GM23338 (cell line): Measurements from ENCODE around the gene ZMYND8. TPM values are rescaled to one million over a fixed set of nuclear protein-coding genes. Genes with fewer than 3 reads are reported as not detected.

Source experiments
- ATAC-seq: fragments of 200-7000 bp; cut with Tn5 transposase; 3 replicates; pipeline ENCODE4 v1.9.1; 2020
- DNase-seq: peaks from one replicate; pipeline ENCODE4 v3.0.0-alpha.2; 2015; ENCODE audit warnings: low spot score
- H2AFZ ChIP-seq: fragments of 200-600 bp; sonication (generic); 2 replicates; pipeline ENCODE4 v1.8.0; 2016; ENCODE audit warnings: antibody characterized with exemption, mild to moderate bottlenecking, moderate library complexity
- H3F3A ChIP-seq: fragments of 200-600 bp; sonication (generic); replicated peaks from 2 replicates; pipeline ENCODE4 v1.8.0; 2017; ENCODE audit warnings: antibody characterized with exemption, mixed run types, low read depth
- H3K27ac ChIP-seq: fragments of 200-600 bp; sonication (generic); 2 replicates; pipeline ENCODE4 v1.6.1; 2016; ENCODE audit warnings: low read depth
- H3K27me3 ChIP-seq: fragments of 200-600 bp; sonication (generic); 2 replicates; pipeline ENCODE4 v1.8.0; 2016; ENCODE audit warnings: mild to moderate bottlenecking, mixed run types, moderate library complexity; ENCODE audit not compliant: insufficient read depth
- H3K36me3 ChIP-seq: fragments of 200-600 bp; sonication (generic); 2 replicates; pipeline ENCODE4 v1.8.0; 2016; ENCODE audit warnings: mild to moderate bottlenecking; ENCODE audit not compliant: insufficient read depth
- H3K4me1 ChIP-seq: fragments of 200-600 bp; sonication (generic); 2 replicates; pipeline ENCODE4 v1.8.0; 2016; ENCODE audit warnings: mild to moderate bottlenecking, moderate library complexity; ENCODE audit not compliant: insufficient read depth
- H3K4me2 ChIP-seq: fragments of 200-600 bp; sonication (generic); 2 replicates; pipeline ENCODE4 v1.7.1; 2017; ENCODE audit warnings: mixed run types
- H3K4me3 ChIP-seq: fragments of 200-600 bp; sonication (generic); 2 replicates; pipeline ENCODE4 v1.6.1; 2016; ENCODE audit warnings: mixed run types
- H3K79me2 ChIP-seq: fragments of 200-600 bp; sonication (generic); replicated peaks from 2 replicates; pipeline ENCODE4 v1.8.0; 2017; ENCODE audit warnings: mild to moderate bottlenecking; ENCODE audit not compliant: insufficient read depth
- H3K9me2 ChIP-seq: fragments of 200-600 bp; sonication (generic); 2 replicates; pipeline ENCODE4 v1.8.0; 2017; ENCODE audit not compliant: insufficient read depth
- H4K20me1 ChIP-seq: fragments of 200-600 bp; sonication (generic); replicated peaks from 2 replicates; pipeline ENCODE4 v1.8.0; 2017; ENCODE audit warnings: mild to moderate bottlenecking; ENCODE audit not compliant: insufficient read depth
- H3K27ac Mint-ChIP-seq: 2 replicates; pipeline ENCODE4 v1.8.0; 2020; ENCODE audit warnings: inconsistent platforms, mild to moderate bottlenecking, moderate library complexity, mixed read lengths
- H3K27me3 Mint-ChIP-seq: 3 replicates; pipeline ENCODE4 v1.8.0; 2022; ENCODE audit warnings: low read depth, mild to moderate bottlenecking, moderate library complexity, mixed read lengths, inconsistent platforms; ENCODE audit not compliant: insufficient read depth, poor library complexity
- H3K36me3 Mint-ChIP-seq: 3 replicates; pipeline ENCODE4 v1.8.0; 2021; ENCODE audit warnings: low read depth, mild to moderate bottlenecking, inconsistent platforms, moderate library complexity, mixed read lengths
- H3K4me1 Mint-ChIP-seq: 3 replicates; pipeline ENCODE4 v1.8.0; 2020; ENCODE audit warnings: mild to moderate bottlenecking, inconsistent platforms, mixed read lengths
- H3K4me3 Mint-ChIP-seq: 3 replicates; pipeline ENCODE4 v1.8.0; 2021; ENCODE audit warnings: moderate library complexity, mild to moderate bottlenecking, inconsistent platforms, mixed read lengths
- H3K9me3 Mint-ChIP-seq: 3 replicates; pipeline ENCODE4 v1.8.0; 2020; ENCODE audit warnings: moderate library complexity, mild to moderate bottlenecking, inconsistent platforms, mixed read lengths
- CREB1 ChIP-seq: fragments of 250-450 bp; sonication (Bioruptor Pico); IDR thresholded peaks from 2 replicates; pipeline ENCODE4 v1.5.0; 2020; ENCODE audit warnings: low read depth, mild to moderate bottlenecking, moderate library complexity
- ETS1 ChIP-seq: IDR thresholded peaks from 2 replicates; pipeline ENCODE4 v1.6.1; 2016; ENCODE audit warnings: antibody characterized with exemption
- EZH2 ChIP-seq: fragments of 200-600 bp; sonication (generic); IDR thresholded peaks from one replicate; pipeline ENCODE4 v1.8.0; 2017; ENCODE audit warnings: antibody characterized with exemption, mild to moderate bottlenecking, low read depth; ENCODE audit not compliant: unreplicated experiment
- EZH2phosphoT487 ChIP-seq: fragments of 200-600 bp; sonication (generic); IDR thresholded peaks from one replicate; pipeline ENCODE4 v1.8.1; 2018; ENCODE audit warnings: antibody characterized with exemption; ENCODE audit not compliant: unreplicated experiment
- JUNB ChIP-seq: IDR thresholded peaks from one replicate; pipeline ENCODE4 v1.6.1; 2016; ENCODE audit warnings: antibody characterized with exemption; ENCODE audit not compliant: unreplicated experiment
- NANOG ChIP-seq: IDR thresholded peaks from 2 replicates; pipeline ENCODE4 v1.6.1; 2016; ENCODE audit warnings: antibody characterized with exemption, borderline replicate concordance
- POLR2AphosphoS5 ChIP-seq: IDR thresholded peaks from 2 replicates; pipeline ENCODE4 v1.6.1; 2016; ENCODE audit warnings: antibody characterized with exemption, low read depth
- REST ChIP-seq: IDR thresholded peaks from one replicate; pipeline ENCODE4 v1.6.1; 2018; ENCODE audit warnings: antibody characterized with exemption; ENCODE audit not compliant: unreplicated experiment
- STAT1 ChIP-seq: IDR thresholded peaks from one replicate; pipeline ENCODE4 v1.6.1; 2016; ENCODE audit warnings: antibody characterized with exemption; ENCODE audit not compliant: unreplicated experiment
- ZNF114 ChIP-seq: fragments of 250-450 bp; sonication (Bioruptor Pico); IDR thresholded peaks from 2 replicates; pipeline ENCODE4 v1.5.0; 2020; ENCODE audit warnings: mild to moderate bottlenecking, moderate library complexity
- ZNF331 ChIP-seq: fragments of 250-450 bp; sonication (Bioruptor Pico); IDR thresholded peaks from 2 replicates; pipeline ENCODE4 v1.5.0; 2020; ENCODE audit warnings: low read depth, mild to moderate bottlenecking, moderate library complexity
- ZNF462 ChIP-seq: fragments of 250-450 bp; sonication (Bioruptor Pico); IDR thresholded peaks from 2 replicates; pipeline ENCODE4 v1.5.0; 2020; ENCODE audit warnings: mild to moderate bottlenecking, moderate library complexity
- polyA plus RNA-seq: library from polyadenylated mRNA; unstranded; fragments of >200 nt; fragmentation: Nextera tagmentation; extraction: Ambion mirVana; gene quantifications from 2 replicates; pipeline ENCODE4 v1.2.1, GENCODE V29; 2016
- total RNA-seq: library from RNA; depleted of rRNA; stranded (reverse); fragments of >200 nt; shearing (Covaris generic); gene quantifications from 2 replicates; pipeline ENCODE4 v1.2.3, GENCODE V29; 2014
- TF ChIP-seq, protein P1 (sequence below), 2 experiments: fragments of 200-600 bp in 1 of 2; sonication (generic) in 1 of 2; conservative IDR thresholded peaks; 2 replicates each; pipeline versions ENCODE4 v1.5.1 to v1.6.1; 2016 to 2017; ENCODE audit warnings: antibody characterized with exemption in 2 of 2, low read depth in 2 of 2, mild to moderate bottlenecking in 2 of 2, moderate library complexity in 1 of 2

Gene ZMYND8
- total and polyA plus RNA-seq, 2 experiments from 2014 or later = 70.9 to 128 TPM

DNA sequence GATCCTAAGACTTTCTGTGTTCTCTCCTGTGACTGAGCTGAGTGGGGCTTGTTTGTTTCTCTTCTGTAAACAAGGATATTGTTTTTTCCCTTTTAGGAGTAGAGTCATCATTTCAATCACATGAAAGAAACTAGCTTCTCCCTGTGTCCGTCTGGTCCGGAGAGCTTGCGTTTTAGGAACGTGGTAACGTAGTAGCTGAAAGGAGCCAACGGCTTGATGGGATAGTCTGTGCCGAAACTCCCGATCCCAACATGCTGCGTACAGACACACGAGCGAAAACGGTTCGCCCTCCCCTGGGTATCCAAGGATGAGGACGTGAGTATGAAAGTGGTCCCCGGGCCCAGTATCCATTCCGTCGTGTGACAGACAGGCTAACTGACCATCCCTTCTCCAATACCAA, 146.5 kb downstream of the ZMYND8 start:
- peaks cover 21% of the 10 kb centered on the region for H3K4me1 Mint-ChIP-seq
- TF ChIP-seq NANOG (no peak), ZNF462 (no peak), ZNF114 (CRISPR knock-in tag) (no peak), EZH2phosphoT487 (no peak), REST (no peak), POLR2AphosphoS5 (no peak), CREB1 (CRISPR knock-in tag) (no peak), ZNF331 (no peak), EZH2 (no peak), JUNB (no peak), STAT1 (no peak), ETS1 (no peak)
- TF ChIP-seq, protein P1, sequence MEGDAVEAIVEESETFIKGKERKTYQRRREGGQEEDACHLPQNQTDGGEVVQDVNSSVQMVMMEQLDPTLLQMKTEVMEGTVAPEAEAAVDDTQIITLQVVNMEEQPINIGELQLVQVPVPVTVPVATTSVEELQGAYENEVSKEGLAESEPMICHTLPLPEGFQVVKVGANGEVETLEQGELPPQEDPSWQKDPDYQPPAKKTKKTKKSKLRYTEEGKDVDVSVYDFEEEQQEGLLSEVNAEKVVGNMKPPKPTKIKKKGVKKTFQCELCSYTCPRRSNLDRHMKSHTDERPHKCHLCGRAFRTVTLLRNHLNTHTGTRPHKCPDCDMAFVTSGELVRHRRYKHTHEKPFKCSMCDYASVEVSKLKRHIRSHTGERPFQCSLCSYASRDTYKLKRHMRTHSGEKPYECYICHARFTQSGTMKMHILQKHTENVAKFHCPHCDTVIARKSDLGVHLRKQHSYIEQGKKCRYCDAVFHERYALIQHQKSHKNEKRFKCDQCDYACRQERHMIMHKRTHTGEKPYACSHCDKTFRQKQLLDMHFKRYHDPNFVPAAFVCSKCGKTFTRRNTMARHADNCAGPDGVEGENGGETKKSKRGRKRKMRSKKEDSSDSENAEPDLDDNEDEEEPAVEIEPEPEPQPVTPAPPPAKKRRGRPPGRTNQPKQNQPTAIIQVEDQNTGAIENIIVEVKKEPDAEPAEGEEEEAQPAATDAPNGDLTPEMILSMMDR (conservative IDR thresholded peaks at IDR 0.05; ENCODE audit: low read depth in 2 of 2) = no peak
- no peak overlapping the region for H3K4me3 Mint-ChIP-seq

More for the DNA sequence above, 146.5 kb downstream of the ZMYND8 start:
- no peak for ATAC-seq
- Histone ChIP-seq H3K27me3 (no peaks in the 10 kb centered on the region), H3K9me2 (no peaks in the 10 kb centered on the region), H3K36me3 (peaks cover 45% of the 10 kb centered on the region), H3F3A (peaks cover 15% of the 10 kb centered on the region; the same call in 1 of the 2 replicates), H2AFZ (no peak overlapping the region), H4K20me1 (no peaks in the 10 kb centered on the region; the same call in none of the 2 replicates), H3K27ac (no peak overlapping the region), H3K4me3 (no peak overlapping the region), H3K79me2 (peaks cover 20% of the 10 kb centered on the region), H3K4me2 (no peak overlapping the region), H3K4me1 (peaks cover 18% of the 10 kb centered on the region)
- Mint-ChIP-seq H3K27me3 (peaks cover 4% of the 10 kb centered on the region), H3K27ac (no peak overlapping the region), H3K9me3 (no peaks in the 10 kb centered on the region; the same call in 2 of the 3 replicates), H3K36me3 (peaks cover 30% of the 10 kb centered on the region)
- DNase-seq = no peak
